NCI-H2227 (cell line): Measurements from ENCODE around the gene RBM38.

ENCODE experiments used
- DNase-seq: peaks from one replicate; lab custom pipeline; 2025; ENCODE audit not compliant: unreplicated experiment; lab: John Stamatoyannopoulos, UW

Gene RBM38

DNA sequence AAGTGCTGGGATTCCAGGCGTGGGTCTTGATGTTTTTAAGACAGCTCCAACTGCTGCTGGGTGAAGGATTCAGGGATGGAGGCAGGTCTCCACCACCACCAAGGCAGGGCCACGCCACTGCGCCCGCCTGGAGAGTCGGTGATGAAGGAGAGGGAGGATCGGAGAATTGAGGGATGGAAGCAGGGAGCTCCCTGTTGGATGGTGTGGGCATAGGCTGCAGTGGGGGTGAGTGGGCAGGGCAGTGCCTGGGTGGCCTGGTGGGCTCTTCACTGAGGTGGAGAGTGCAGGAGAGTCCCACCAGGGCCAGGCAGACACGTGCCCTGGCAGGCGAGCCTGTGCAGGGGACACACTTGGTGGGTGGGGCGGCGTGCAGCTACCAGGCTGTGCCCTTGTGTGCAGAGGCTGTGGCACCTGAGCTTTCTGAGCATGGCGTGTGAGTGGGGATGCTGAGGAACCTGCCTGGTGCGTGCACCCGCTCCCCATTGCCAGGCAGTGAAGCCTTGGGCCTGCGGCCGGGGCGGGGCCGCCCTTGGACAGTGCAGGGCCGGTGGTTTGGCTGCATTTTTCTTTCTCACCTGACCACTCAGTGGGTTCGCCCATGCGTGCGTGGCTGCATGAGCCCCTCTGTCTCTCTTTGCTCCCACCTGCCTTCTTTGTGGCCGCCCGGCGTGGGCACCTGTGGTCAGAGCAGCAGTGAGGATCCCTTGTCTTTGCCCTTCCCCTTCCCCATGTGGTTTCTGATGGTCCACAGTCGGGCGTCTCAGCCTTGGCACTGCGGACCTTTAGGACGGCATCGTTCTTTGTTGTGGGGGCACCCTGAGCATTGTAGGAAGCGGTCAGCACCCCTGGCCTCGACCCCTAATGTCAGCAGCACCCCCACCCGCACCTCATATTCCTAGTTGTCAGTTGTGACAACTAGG lies 11.3 kb downstream of the RBM38 start:
- no peak for DNase-seq

DNA sequence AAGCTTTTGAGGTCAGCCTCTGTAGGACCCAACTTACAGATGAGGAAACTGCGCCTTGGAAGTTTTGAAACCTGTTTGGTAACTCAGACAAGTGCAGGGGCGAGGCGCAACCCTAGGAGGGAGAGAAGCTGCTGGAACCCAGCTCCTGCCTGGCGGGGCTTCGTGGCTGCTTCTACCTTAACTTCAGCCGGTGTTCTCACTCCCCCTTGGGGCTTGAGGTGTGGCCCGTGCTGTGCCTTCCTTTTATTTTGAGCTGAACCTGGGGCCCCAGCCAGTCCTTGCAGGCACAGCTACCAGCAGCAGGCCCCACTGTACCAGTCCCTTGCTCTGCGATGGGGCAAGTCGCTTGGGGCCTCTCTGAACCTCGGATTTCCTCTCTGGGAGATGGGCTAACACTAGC lies 12.0 kb downstream of the RBM38 start:
- DNase-seq: no peak

DNA sequence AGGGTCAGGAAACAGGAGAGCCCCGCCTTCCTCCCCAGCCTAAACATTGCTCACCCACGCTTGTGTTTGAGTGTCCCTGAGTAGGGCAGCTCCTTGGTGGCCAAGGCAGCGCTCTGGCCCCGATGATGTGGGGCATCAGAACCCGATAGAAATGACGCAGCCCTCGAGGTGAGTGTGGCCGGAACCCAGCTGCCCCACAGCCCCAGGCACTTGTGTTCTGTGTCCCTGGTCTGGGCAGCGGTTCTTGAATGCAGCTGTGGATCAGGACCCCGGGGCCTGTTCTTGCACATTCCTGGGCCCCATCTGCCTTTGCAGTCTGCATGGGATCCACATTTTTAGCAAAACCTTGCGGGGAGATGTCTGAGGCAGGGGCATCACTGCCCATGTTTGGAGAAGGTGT lies 12.8 kb downstream of the RBM38 start:
- DNase-seq: no peak

- DNase-seq: no peak
These were observed 13.3 kb downstream of the RBM38 start for GRCh38 chr20:57404419-57405072.

- DNase-seq: no peak
These were observed 14.2 kb downstream of the RBM38 start for GRCh38 chr20:57405236-57406016.

DNA sequence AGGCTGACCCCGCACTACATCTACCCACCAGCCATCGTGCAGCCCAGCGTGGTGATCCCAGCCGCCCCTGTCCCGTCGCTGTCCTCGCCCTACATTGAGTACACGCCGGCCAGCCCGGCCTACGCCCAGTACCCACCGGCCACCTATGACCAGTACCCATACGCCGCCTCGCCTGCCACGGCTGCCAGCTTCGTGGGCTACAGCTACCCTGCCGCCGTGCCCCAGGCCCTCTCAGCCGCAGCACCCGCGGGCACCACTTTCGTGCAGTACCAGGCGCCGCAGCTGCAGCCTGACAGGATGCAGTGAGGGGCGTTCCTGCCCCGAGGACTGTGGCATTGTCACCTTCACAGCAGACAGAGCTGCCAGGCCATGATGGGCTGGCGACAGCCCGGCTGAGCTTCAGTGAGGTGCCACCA lies 16.4 kb downstream of the RBM38 start:
- DNase-seq: no peak

DNA sequence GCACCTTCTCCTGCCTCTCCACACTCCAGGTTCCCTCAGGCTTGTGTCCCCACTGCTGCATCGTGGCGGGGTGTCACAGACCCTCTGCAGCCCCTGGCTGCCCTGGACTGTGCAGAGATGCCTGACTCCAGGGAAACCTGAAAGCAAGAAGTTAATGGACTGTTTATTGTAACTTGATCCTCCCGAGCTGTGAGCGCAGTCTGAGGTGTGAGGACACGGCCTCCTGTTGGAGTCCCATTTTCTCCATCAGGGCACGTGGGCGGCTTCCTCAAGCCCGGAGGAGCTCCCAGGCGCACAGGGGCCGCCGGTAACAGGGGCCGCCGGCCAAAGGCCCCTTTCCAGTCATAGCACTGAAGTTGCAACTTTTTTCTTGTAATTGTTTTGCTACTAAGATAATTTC lies 16.9 kb downstream of the RBM38 start:
- DNase-seq: no peak

DNA sequence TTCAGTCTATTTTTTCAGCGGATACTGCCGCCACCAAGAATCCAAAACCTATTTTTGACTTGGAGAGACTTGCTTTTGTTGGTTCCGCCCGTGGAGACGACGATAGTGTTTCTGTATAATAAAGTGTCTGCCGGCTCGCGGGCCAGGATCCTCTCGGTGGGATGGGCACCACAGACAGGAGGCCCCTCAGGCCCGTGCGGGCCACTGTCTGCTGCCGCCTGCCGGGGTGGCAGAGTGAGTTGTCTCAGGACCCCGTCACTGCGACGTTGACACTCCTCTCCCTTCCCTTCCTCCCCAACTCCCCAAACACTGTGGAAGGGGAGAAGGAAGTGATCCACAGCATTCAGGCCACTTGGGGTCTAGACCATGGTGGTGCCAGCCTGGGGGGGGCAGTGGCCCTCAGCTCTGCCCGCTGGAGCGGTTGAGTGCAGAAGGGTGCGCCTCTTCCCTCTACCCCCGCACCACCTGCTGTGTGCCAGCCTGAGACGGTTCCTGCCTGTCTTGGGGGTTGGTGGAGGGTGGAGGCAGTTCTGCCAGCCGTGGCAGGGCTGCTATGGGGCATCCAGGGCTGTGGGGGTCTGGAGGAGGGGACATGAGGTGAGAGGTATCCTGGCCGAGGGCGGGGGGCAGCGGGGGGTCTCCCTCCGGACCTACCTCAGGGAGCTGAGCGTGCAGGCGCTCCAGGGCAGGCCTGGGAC lies 17.5 kb downstream of the RBM38 start:
- DNase-seq: no peak

- no peak for DNase-seq
These were observed 18.1 kb downstream of the RBM38 start for GRCh38 chr20:57409316-57409671.

DNA sequence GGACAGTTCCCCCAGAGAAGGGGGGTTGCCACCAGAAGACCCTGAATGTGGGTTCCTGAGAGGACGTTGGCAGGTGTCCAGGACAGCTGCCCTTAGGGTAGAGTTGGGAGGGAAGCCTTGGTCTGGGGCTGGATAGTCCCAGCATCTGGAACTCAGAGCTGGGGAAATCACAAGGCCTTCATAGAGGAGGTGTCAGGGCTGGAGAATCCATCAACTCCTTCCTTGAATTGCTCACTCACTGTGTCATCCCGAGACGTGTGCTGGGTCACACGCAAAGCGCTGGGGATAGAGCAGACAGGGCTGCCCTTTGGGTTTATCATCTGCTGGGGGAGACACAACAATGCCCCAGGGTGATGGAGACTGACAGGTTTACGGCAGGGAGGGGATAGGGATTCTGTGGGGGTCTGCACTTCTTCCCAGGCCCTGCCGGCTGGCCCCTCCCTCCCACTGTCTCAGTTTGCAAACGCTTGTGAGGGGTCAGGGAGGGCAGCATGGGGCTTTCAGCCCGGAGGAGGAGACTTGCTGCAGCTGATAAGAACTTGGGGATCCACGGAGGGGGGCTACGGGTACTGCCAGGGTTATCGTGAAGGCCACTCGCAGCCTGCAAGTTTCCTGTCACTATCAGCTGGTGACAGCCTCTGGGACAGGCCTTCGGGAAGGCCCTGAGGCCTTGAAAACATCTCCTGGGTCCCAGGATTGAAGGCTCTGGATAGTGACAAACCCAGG lies 18.6 kb downstream of the RBM38 start:
- no peak for DNase-seq

DNA sequence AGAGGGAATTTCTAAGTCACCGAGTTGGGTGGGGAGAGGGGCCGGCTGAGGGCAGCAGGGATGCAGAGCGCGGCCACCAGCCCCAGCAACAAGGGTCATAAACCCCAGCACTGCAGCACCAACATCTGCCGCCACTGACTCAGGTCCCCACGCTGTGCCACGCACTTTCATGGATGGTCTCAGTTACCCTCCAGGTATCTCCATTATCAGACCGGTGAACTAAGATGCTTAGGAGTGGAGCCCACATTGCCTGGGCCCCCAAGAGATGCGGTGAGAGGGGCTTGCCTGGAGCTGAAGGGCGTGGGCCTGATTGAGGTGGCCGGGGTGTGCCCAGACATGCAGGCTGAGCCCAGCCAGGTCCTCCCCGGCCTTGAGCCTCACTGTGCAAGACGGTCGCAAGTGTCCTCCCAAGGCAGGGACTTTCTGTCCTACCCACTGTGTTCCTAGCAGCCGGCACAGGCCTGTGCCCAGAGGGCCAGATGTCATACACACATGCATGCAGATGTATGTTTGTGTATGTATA lies 19.3 kb downstream of the RBM38 start:
- DNase-seq: no peak

- DNase-seq: no peak
These were observed 19.7 kb downstream of the RBM38 start for GRCh38 chr20:57410924-57411323.

DNA sequence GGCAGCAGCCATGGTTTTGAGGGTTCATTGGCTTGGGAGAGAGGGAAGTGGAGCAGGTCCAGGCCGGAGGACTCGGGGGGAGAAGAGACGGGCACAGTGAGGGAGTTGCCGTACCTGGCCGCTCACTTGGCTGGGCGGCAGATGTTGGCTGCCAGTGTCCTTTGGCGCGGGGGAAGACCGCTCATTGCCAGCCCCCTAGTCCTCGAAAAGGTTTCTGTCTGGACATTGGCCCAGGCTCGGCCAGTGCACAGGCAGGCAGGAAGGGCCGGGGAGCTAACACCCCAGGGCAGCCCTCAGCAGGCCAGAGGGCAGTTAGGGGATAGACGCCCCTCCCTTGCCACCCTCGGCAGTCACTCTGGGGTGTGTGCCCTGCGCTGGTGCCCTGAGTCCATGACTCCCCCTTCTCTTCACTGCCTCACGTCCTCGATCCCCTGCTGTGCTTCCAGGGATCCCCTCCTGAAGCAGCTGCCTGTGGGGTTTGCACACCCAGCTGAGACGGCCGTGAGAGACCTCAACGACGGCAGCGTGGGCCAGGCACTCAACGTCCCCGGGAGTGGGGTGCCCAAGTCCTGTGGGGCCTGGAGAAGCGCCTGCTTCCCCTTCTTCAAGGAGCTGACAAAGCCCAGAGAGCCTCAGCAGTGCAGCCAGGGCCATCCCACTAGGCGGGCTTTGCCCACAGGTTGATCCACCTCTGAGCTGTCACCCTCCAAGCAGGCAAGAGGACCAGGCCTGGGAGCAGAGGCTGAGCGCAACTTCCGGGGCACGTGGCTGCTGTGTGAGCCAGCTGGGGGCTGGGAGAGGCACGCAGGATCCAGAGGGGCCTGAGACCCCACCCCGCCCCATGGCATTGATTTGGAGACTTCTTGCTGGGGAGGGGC lies 20.4 kb downstream of the RBM38 start:
- no peak for DNase-seq

- DNase-seq: no peak
These were observed 21.3 kb downstream of the RBM38 start for GRCh38 chr20:57412347-57413029.

GRCh38 chr20:57413986-57414385 lies 22.8 kb downstream of the RBM38 start:
- DNase-seq: no peak

- DNase-seq: no peak
These were observed 23.8 kb downstream of the RBM38 start for GRCh38 chr20:57414867-57415592.

DNA sequence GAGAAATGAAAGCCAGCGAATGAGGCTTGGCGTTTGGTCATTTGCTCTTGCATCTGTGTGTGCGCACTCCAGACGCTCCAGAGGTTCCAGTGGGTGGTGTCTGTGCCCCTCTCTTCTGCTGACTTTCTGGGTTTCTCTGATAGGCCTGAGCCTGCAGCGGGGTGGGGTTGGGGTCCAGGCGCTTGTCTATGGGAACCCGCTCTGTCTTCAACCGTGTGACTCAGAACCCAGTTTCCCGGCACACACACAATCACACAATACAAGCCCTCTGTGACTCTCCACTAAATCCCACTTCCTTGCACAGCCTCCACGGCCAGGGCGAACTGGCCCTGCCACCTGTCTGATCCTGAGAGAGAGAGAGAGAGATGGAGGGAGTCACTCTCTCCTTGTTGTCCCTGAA lies 24.6 kb downstream of the RBM38 start:
- no peak for DNase-seq
